ENCODE results near the gene TREX2.

The TREX2 gene

DNA sequence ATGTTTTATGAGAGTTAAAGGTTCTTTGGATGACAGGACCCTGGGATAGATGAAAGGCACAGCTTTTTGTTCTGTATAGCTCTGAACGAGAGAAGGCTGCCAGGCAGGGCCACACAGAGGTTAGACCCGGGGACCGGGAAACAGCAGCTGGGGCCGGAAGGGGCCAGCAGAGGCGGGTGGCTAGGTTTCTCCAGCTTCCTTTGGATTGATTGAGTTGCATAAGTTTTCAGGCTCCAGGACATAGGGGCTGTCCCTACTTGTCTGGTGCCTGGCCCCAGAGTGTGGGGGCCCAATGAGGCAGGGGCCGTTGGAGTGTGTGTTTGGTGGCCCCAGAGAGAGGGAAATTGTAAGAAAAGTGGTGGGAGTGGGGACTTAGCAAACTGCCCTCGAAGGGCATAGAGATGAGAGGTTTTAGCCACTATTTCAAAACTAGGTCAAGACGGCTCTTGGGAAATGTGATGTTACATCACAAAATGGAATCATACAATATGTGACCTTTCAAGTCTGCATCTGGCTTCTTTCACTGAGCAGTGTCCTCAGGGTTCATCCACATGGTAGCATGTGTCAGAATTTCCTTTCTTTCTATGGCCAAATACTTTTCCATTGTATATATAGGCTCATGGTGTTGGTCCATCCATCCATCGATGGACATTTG is 30.9 kb downstream of the TREX2 start:
- TF ChIP-seq CTCF (IDR thresholded peaks at IDR 0.05; ENCODE audit: insufficient read depth, missing control alignments), result no peak
- no peak for FAIRE-seq
- DNase-seq (ENCODE audit: insufficient read length, low spot score), result no peak

DNA sequence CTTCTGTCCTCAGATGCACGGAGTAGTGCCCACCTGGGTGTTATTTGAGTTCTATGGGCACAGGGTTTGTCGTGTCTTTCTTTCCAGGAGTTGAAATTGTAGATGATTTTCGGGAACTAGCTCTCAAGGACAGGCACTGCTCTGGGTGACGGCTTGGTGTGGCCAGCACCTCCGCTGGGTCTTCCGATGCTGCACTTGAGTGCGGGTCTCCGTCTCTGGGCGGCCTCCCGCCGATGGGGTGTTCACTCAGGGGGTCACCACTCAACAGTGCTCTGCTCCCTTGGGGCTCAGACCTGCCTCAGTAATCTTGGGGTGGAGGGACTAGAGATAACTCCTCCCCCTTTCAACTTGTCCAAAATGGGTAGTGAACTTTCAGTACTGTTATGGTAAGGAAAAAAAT is 32.1 kb downstream of the TREX2 start:
- DNase-seq (ENCODE audit: insufficient read length, low spot score) (no peak), FAIRE-seq (no peak)
- TF ChIP-seq CTCF (IDR thresholded peaks at IDR 0.05; ENCODE audit: insufficient read depth, missing control alignments), result no peak

GRCh38 chrX:153412746-153413720 is 32.8 kb downstream of the TREX2 start:
- DNase-seq (ENCODE audit: insufficient read length, low spot score) (no peak), FAIRE-seq (no peak)
- TF ChIP-seq CTCF (IDR thresholded peaks at IDR 0.05; ENCODE audit: insufficient read depth, missing control alignments), result no peak

- FAIRE-seq (no peak), DNase-seq (ENCODE audit: insufficient read length, low spot score) (no peak)
- TF ChIP-seq CTCF (IDR thresholded peaks at IDR 0.05; ENCODE audit: insufficient read depth, missing control alignments), result no peak
Measured at GRCh38 chrX:153411988-153412574, 33.8 kb downstream of the TREX2 start.

- FAIRE-seq, result no peak
- no peak for TF ChIP-seq CTCF (IDR thresholded peaks at IDR 0.05; ENCODE audit: insufficient read depth, missing control alignments)
- DNase-seq (ENCODE audit: insufficient read length, low spot score), result peak; percentile 35
Measured at GRCh38 chrX:153411255-153411987, 34.4 kb downstream of the TREX2 start, which contains the start of gene ZFP92. Gene ZFP92 (plus strand): TSS chrX:153411472. CDS start chrX:153418323, 6,851 bp downstream.

- DNase-seq (ENCODE audit: insufficient read length, low spot score) (no peak), FAIRE-seq (no peak)
- no peak for TF ChIP-seq CTCF (IDR thresholded peaks at IDR 0.05; ENCODE audit: insufficient read depth, missing control alignments)
Measured at GRCh38 chrX:153410888-153411254, 35.0 kb downstream of the TREX2 start.

Data from D721Med (cell line).